Epidermal melanocyte (primary cell): ENCODE measurements around the gene PHC1.
"Not testable (repeated sequence)": the region's sequence is repeated elsewhere in the genome, so short reads cannot be mapped to it uniquely, and the experiment has no call there.

Experiments used
- DNase-seq: peaks from one replicate; pipeline ENCODE4 v3.0.0; 2011; ENCODE audit warnings: low spot score; ENCODE audit not compliant: insufficient read length

PHC1 gene

DNA sequence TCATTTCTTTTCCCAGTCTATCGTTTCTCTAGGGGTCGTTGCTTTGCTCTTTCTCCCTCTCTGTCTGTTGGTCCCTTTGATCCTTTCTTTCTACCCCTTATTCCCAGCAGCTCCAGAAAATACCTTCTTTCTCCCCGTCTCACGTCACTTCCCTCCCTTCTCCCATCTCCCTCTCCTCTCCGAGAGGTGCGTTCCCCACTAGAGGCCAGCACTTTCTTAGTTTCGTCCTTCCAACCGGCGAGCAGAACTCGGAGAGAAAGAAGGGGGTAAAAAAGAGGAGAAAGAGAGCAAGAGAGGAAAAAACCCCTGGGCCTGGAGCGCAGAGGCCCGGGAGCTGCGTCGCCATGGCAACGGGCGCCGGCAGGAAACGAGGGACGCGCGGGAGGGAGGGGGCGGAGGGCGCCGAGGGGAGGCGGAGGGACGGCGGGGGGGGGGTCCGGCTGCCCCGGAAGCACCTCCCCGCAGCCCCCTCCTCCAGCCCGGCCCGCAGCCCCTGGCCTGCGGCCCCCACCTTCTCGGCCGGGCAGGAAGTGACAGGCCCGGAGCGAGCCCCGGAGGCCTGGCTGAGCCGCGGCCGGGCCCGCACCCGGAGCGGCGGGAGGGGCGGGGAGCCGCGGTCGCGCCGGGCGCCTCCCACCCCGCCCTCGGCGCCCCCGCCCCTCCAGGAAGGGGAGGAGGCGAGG is at the start of gene PHC1:
Gene PHC1 (plus strand): TSS at position 477 of the 683 bp plus-strand sequence. CDS start 3,169 bp downstream, outside the sequence.
- peak; percentile 67 for DNase-seq

- DNase-seq: no peak
Measured at GRCh38 chr12:8866429-8866828, 47.9 kb upstream of the PHC1 start.

GRCh38 chr12:8867009-8867408 is 47.3 kb upstream of the PHC1 start:
- DNase-seq: no peak

DNA sequence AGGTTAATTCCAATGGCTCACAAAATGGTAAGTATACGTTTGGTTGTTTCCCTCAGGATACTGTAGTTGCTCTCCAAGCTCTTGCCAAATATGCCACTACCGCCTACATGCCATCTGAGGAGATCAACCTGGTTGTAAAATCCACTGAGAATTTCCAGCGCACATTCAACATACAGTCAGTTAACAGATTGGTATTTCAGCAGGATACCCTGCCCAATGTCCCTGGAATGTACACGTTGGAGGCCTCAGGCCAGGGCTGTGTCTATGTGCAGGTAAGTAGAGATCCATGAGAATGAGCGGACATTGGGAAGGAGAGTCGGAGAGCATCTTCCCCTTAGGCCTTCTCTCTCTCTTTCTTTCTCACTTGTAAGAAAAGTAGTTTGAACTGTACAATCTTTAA is 46.5 kb upstream of the PHC1 start:
- DNase-seq: no peak

GRCh38 chr12:8870586-8870985 is 43.7 kb upstream of the PHC1 start:
- DNase-seq: no peak

DNA sequence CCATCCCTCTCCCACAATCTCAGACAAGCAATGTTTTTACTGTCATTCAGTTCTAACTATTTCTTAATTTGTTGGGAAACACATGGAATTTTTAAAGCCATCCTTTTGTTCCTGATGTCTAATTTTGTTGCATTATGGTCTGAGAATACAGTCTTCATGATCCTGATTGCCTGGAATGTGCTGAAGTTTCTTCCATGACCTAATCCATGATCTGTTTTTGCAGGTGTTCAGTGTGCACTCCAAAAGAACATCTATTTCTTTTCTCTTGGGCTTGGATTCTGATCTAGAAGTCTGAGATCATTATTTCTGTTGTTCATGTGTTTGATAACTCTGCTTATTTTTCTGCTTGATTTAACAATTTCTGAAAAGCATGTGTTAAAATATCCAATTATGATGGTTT is 43.2 kb upstream of the PHC1 start:
- DNase-seq: no peak

DNA sequence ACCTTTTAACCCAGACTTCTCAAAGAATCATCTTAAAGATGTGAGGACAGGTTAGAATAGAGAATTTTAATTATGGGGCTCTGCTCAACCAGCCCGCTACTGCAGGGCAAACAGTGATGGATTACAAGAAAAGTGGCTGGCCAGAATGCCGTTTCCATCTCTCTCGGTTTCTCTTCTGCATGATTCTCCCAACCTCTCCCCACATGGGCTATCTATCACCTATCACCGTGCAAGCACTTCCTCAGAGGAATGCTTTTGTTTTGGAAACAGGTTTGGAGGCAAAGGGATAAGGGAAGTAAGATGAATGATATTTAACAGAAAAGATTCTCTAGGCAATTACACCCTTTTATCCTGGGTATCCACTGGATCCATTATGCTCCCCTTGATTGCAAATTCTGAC is 37.4 kb upstream of the PHC1 start:
- no peak for DNase-seq

DNA sequence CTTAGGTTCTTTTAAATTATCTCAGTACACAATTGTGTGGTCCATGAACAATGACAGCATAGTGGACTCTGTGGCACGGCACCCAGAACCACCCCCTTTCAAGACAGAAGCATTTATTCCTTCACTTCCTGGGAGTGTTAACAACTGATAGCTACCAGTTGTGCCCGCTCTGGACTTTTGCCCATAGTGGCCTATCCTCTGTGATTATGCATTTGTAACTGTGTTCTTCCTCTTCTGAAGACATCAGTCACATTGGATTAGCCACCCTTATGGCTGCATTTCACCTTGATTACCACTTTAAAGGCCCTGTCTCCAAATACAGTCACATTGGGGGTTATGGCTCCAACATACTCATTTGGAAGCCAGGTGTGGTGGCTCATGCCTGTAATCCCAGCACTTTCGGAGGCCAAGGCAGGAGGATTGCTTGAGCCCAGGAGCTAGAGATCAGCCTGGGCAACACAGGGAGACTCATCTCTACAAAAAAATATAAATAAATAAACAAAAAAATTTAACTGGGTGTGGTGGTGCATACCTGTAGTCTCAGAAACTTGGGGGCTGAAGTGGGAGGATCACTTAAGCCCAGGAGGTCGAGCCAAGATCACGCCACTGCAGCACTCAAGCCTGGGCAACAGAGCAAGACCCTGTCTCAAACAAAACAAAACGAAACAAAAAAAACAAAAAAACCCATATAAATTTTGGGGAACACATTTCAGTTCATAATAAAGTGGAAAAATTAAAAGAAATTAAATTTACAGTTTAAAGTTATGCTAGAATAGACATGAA is 27.6 kb upstream of the PHC1 start:
- DNase-seq: no peak

GRCh38 chr12:8887285-8887715 is 27.0 kb upstream of the PHC1 start:
- no peak for DNase-seq

DNA sequence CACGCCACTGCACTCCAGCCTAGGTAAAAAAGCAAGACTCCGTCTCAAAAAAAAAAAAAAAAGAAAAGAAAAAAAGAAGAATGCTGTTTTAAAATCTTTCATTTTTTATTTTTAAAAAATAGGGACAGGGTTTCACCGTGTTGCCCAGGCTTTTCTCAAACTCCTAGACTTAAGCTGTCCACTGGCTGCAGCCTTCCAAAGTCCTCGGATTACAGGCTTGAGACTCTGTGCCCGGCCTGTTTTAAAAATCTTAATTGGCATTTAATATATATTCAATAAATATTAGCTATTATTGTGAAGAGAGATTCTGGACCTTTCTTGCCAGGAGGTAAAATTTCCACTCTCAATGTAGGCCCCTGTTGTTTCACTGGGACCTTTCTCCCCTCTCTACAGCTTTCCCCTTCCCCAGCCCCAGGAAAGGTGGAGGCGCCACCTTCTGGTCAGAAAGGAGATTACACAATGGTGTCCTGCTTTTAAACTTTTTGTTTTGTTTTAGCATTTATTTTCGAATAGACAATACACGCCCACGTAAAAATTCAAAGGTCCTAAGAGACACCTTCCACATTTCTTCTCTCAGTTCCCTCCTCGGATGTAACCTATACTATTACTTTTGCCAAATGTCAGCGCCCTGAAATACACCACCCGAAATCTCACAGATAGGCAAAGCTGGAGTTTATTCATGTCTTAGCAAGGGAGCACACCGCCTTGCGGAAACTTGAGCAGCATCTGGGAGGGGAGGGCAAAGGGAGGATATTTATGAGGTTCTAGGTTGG is 23.8 kb upstream of the PHC1 start:
- peak; percentile 48 for DNase-seq

DNA sequence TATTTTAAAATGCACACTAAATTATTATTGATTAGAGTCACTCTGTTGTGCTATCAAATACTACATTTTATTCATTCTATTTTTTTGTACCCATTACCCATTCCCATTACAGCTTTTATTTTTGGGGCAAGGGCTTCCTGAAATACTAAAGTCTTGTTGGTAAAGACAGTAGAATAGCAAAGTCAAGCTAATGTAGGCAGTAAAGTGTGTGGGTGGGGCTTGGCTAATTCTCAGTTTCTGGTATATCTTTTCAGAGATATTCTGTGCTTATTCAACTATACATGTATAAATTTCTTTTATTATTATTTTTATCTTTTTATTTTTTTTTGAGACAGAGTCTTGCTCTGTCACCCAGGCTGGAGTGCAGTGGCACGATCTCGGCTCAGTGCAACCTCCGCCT is 22.3 kb upstream of the PHC1 start:
- DNase-seq: no peak

GRCh38 chr12:8894378-8894777 is 19.9 kb upstream of the PHC1 start:
- no peak for DNase-seq

DNA sequence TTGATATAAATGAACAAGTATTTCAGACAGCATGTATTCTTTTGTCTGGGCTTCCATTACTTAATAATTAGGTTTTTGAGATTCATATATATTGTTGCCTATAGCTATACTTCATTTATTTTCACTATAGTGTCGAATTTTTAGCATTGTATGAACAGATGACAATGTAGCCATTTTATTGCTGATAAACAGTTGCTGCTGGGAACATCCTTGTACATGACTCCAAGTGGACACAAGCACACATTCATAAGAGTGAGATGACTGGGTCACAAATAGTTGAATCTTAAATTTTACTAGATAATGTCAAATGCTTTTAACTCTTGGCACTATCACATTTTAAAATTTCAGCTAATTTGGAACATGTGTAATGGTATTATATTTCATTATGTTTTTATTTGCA is 19.3 kb upstream of the PHC1 start:
- DNase-seq: no peak

DNA sequence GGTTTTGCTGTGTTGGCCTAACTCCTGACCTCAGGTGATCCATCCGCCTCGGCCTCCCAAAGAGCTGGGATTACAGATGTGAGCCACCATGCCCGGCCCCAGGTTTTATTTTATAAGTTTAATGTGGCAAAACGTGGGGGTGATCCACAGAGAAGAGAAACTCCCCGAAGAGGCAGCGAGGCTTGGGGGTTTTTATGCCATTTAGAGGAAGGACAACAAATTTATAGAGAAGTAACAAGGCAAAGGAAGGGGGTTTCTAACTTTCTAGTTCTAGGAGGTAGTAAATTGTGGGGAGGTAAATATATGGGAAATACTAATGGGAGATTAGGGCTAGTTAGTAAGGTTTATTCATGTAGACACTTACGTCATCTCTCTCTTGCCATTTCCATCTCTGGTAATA is 17.2 kb upstream of the PHC1 start:
- no peak for DNase-seq

- no peak for DNase-seq
Measured at GRCh38 chr12:8899830-8900229, 14.5 kb upstream of the PHC1 start.

DNA sequence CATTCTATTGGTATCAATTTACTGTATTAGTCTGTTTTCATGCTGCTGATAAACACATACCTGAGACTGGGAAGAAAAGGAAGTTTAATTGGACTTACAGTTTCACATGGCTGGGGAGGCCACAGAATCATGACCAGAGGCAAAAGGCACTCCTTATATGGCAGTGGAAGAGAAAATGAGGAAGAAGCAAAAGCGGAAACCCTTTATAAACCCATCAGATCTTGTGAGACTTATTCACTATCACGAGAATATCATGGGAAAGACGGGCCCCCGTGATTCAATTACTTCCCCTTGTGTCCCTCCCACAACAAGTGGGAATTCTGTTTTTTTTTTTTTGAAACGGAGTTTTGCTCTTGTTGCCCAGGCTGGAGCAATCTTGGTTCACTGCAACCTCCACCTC is 11.6 kb upstream of the PHC1 start:
- not testable (repeated sequence) for DNase-seq

GRCh38 chr12:8903646-8904045 is 10.7 kb upstream of the PHC1 start:
- DNase-seq: no peak

- DNase-seq: no peak
Measured at GRCh38 chr12:8904665-8905064, 9.6 kb upstream of the PHC1 start.

DNA sequence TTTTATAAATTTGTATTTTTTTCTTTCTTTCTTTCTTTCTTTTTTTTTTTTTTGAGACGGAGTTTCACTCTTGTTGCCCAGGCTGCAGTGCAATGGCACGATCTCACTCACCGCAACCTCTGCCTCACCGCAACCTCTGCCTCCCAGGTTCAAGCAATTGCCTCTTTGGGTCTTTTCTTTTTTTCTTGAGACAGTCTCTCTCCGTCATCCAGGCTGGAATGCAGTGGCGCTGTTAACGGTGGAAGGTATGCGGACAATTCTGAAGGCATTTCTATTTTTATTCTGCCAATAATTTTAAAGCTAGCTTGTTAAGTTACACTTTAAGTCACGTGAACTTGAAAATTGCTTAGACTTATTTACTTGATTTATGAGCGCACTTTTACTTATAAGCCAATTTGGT is 8.8 kb upstream of the PHC1 start:
- DNase-seq: no peak

DNA sequence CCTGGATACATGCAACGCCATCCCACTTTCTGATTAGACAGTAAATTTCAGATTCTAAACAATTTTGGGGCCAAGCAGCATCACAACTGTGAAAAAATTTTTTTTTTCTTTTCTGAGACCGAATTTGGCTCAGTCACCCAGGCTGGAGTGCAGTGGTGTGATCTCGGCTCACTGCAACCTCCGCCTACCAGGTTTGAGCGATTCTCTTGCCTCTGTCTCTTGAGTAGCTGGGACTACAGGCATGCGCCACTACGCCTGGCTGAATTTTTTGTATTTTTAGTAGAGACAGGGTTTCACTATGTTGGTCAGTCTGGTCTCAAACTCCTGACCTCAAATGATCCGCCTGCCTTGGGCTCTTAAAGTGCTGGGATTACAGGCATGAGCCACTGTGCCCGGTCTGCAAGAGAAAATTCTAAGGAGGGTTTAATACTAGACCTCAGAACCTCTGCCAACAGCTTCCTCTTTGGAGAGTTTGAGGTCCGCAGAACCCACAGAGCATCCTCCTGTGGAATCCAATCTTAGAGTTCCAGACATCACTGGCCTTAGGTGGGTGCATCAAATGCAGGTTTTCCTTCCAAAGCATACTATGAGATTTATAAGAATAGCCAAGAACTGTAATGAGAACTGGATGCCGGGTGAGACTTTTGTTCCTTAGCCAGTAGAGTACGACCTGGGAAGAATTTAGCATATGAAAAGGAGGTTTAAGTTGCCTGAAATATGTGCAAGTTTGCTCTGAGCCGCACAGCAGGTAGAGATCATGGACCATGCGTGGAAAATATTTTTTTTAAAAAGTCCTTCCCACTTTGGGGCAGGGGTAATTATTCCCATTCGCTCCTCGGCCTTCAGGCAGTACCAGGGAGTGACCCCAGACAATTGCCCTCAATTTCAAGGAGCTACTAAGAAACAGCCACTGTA is 7.8 kb upstream of the PHC1 start:
- DNase-seq: no peak

DNA sequence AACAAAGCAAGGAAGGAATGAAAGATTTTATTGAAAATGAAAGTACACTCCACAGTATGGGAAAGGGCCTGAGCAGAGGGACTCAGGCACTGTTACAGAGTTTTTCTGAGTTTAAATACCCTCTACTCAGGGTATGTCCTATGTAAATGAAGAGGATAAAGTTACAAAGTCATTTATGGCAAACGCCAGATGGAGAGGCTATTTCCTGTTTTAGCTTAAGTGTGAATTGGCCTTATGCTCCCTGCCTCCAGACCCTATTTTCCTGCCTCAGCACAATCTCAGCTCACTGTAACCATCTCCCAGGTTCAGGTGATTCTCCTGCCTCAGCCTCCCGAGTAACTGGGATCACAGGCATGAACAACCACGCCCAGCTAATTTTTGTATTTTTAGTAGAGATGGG is 6.8 kb upstream of the PHC1 start:
- no peak for DNase-seq
